ENCODE measurements around the gene KCNQ1.

Gene KCNQ1

GRCh38 chr11:2524446-2525165, 79.8 kb downstream of the KCNQ1 start:
- Histone ChIP-seq H3K9me3 (ENCODE audit: control insufficient read depth in 2 of 2, low read length in 2 of 2) (no peaks in the 10 kb centered on the region), H3K9ac (ENCODE audit: low read depth in 1 of 2, low read length in 2 of 2) (no peak overlapping the region), H3K36me3 (ENCODE audit: control insufficient read depth in 2 of 2, insufficient read depth in 2 of 2, low read length in 2 of 2) (no peaks in the 10 kb centered on the region), H3K4me1 (ENCODE audit: control insufficient read depth in 2 of 2, insufficient read depth in 2 of 2, low read length in 2 of 2) (peaks cover 26 to 37% of the 10 kb centered on the region in 2 donors), H3K27me3 (ENCODE audit: control insufficient read depth in 2 of 2, insufficient read depth in 2 of 2, low read length in 2 of 2) (no peaks in the 10 kb centered on the region), H3K4me3 (ENCODE audit: low read length in 2 of 2) (no peak overlapping the region), H3K27ac (ENCODE audit: low read depth in 2 of 2, low read length in 2 of 2) (no peak overlapping the region)

- no peak overlapping the region for H3K4me3 ChIP-seq (ENCODE audit: low read length in 2 of 2)
- peaks cover 0 to 2% of the 10 kb centered on the region in 2 donors for H3K36me3 ChIP-seq (ENCODE audit: control insufficient read depth in 2 of 2, insufficient read depth in 2 of 2, low read length in 2 of 2)
- H3K9ac ChIP-seq (ENCODE audit: low read depth in 1 of 2, low read length in 2 of 2), result no peak overlapping the region
- no peaks in the 10 kb centered on the region for H3K27me3 ChIP-seq (ENCODE audit: control insufficient read depth in 2 of 2, insufficient read depth in 2 of 2, low read length in 2 of 2)
- peaks cover 26 to 37% of the 10 kb centered on the region in 2 donors for H3K4me1 ChIP-seq (ENCODE audit: control insufficient read depth in 2 of 2, insufficient read depth in 2 of 2, low read length in 2 of 2)
- no peaks in the 10 kb centered on the region for H3K9me3 ChIP-seq (ENCODE audit: control insufficient read depth in 2 of 2, low read length in 2 of 2)
- peak overlapping the region in 1 of 2 donors; percentile 9 for H3K27ac ChIP-seq (ENCODE audit: low read depth in 2 of 2, low read length in 2 of 2)
Measured at GRCh38 chr11:2525166-2525861, 80.5 kb downstream of the KCNQ1 start.

GRCh38 chr11:2525941-2526807, 81.4 kb downstream of the KCNQ1 start:
- Histone ChIP-seq H3K9me3 (ENCODE audit: control insufficient read depth in 2 of 2, low read length in 2 of 2) (no peaks in the 10 kb centered on the region), H3K36me3 (ENCODE audit: control insufficient read depth in 2 of 2, insufficient read depth in 2 of 2, low read length in 2 of 2) (peaks cover 0 to 7% of the 10 kb centered on the region in 2 donors), H3K4me1 (ENCODE audit: control insufficient read depth in 2 of 2, insufficient read depth in 2 of 2, low read length in 2 of 2) (peaks cover 26 to 37% of the 10 kb centered on the region in 2 donors), H3K27me3 (ENCODE audit: control insufficient read depth in 2 of 2, insufficient read depth in 2 of 2, low read length in 2 of 2) (no peaks in the 10 kb centered on the region), H3K9ac (ENCODE audit: low read depth in 1 of 2, low read length in 2 of 2) (peak overlapping the region; percentile 58 to 65), H3K27ac (ENCODE audit: low read depth in 2 of 2, low read length in 2 of 2) (peak overlapping the region; percentile 74 to 81), H3K4me3 (ENCODE audit: low read length in 2 of 2) (no peak overlapping the region)

- peak overlapping the region; percentile 26 to 28 for H3K4me3 ChIP-seq (ENCODE audit: low read length in 2 of 2)
- peak overlapping the region; percentile 58 to 65 for H3K9ac ChIP-seq (ENCODE audit: low read depth in 1 of 2, low read length in 2 of 2)
- peaks cover 29 to 37% of the 10 kb centered on the region in 2 donors for H3K4me1 ChIP-seq (ENCODE audit: control insufficient read depth in 2 of 2, insufficient read depth in 2 of 2, low read length in 2 of 2)
Measured at GRCh38 chr11:2526808-2527381, 82.1 kb downstream of the KCNQ1 start.

GRCh38 chr11:2527621-2528291, 82.9 kb downstream of the KCNQ1 start:
- Histone ChIP-seq H3K4me1 (ENCODE audit: control insufficient read depth in 2 of 2, insufficient read depth in 2 of 2, low read length in 2 of 2) (peaks cover 29 to 37% of the 10 kb centered on the region in 2 donors), H3K4me3 (ENCODE audit: low read length in 2 of 2) (peak overlapping the region in 1 of 2 donors; percentile 28), H3K27ac (ENCODE audit: low read depth in 2 of 2, low read length in 2 of 2) (peak overlapping the region; percentile 74 to 81), H3K27me3 (ENCODE audit: control insufficient read depth in 2 of 2, insufficient read depth in 2 of 2, low read length in 2 of 2) (no peaks in the 10 kb centered on the region), H3K9me3 (ENCODE audit: control insufficient read depth in 2 of 2, low read length in 2 of 2) (no peaks in the 10 kb centered on the region), H3K9ac (ENCODE audit: low read depth in 1 of 2, low read length in 2 of 2) (peak overlapping the region in 1 of 2 donors; percentile 58), H3K36me3 (ENCODE audit: control insufficient read depth in 2 of 2, insufficient read depth in 2 of 2, low read length in 2 of 2) (peaks cover 0 to 7% of the 10 kb centered on the region in 2 donors)

More at GRCh38 chr11:2526808-2527381, 82.1 kb downstream of the KCNQ1 start:
- H3K36me3 ChIP-seq (ENCODE audit: control insufficient read depth in 2 of 2, insufficient read depth in 2 of 2, low read length in 2 of 2), result peaks cover 0 to 7% of the 10 kb centered on the region in 2 donors
- peak overlapping the region; percentile 74 to 81 for H3K27ac ChIP-seq (ENCODE audit: low read depth in 2 of 2, low read length in 2 of 2)
- no peaks in the 10 kb centered on the region for H3K27me3 ChIP-seq (ENCODE audit: control insufficient read depth in 2 of 2, insufficient read depth in 2 of 2, low read length in 2 of 2)
- no peaks in the 10 kb centered on the region for H3K9me3 ChIP-seq (ENCODE audit: control insufficient read depth in 2 of 2, low read length in 2 of 2)

GRCh38 chr11:2528301-2529050, 83.7 kb downstream of the KCNQ1 start:
- H3K36me3 ChIP-seq (ENCODE audit: control insufficient read depth in 2 of 2, insufficient read depth in 2 of 2, low read length in 2 of 2), result peaks cover 0 to 7% of the 10 kb centered on the region in 2 donors
- H3K27me3 ChIP-seq (ENCODE audit: control insufficient read depth in 2 of 2, insufficient read depth in 2 of 2, low read length in 2 of 2), result no peaks in the 10 kb centered on the region
- peak overlapping the region in 1 of 2 donors; percentile 14 for H3K9ac ChIP-seq (ENCODE audit: low read depth in 1 of 2, low read length in 2 of 2)
- no peak overlapping the region for H3K4me3 ChIP-seq (ENCODE audit: low read length in 2 of 2)
- no peak overlapping the region for H3K27ac ChIP-seq (ENCODE audit: low read depth in 2 of 2, low read length in 2 of 2)
- no peaks in the 10 kb centered on the region for H3K9me3 ChIP-seq (ENCODE audit: control insufficient read depth in 2 of 2, low read length in 2 of 2)
- peaks cover 35 to 37% of the 10 kb centered on the region in 2 donors for H3K4me1 ChIP-seq (ENCODE audit: control insufficient read depth in 2 of 2, insufficient read depth in 2 of 2, low read length in 2 of 2)

- H3K4me1 ChIP-seq (ENCODE audit: control insufficient read depth in 2 of 2, insufficient read depth in 2 of 2, low read length in 2 of 2), result peaks cover 37% of the 10 kb centered on the region in 2 donors
- H3K27ac ChIP-seq (ENCODE audit: low read depth in 2 of 2, low read length in 2 of 2), result no peak overlapping the region
- H3K9ac ChIP-seq (ENCODE audit: low read depth in 1 of 2, low read length in 2 of 2), result no peak overlapping the region
- H3K4me3 ChIP-seq (ENCODE audit: low read length in 2 of 2), result no peak overlapping the region
- no peaks in the 10 kb centered on the region for H3K27me3 ChIP-seq (ENCODE audit: control insufficient read depth in 2 of 2, insufficient read depth in 2 of 2, low read length in 2 of 2)
- H3K36me3 ChIP-seq (ENCODE audit: control insufficient read depth in 2 of 2, insufficient read depth in 2 of 2, low read length in 2 of 2), result peaks cover 0 to 7% of the 10 kb centered on the region in 2 donors
- H3K9me3 ChIP-seq (ENCODE audit: control insufficient read depth in 2 of 2, low read length in 2 of 2), result no peaks in the 10 kb centered on the region
Measured at GRCh38 chr11:2529173-2529572, 84.4 kb downstream of the KCNQ1 start.

- no peak overlapping the region for H3K4me3 ChIP-seq (ENCODE audit: low read length in 2 of 2)
- H3K27me3 ChIP-seq (ENCODE audit: control insufficient read depth in 2 of 2, insufficient read depth in 2 of 2, low read length in 2 of 2), result no peaks in the 10 kb centered on the region
- peaks cover 0 to 7% of the 10 kb centered on the region in 2 donors for H3K36me3 ChIP-seq (ENCODE audit: control insufficient read depth in 2 of 2, insufficient read depth in 2 of 2, low read length in 2 of 2)
- no peak overlapping the region for H3K27ac ChIP-seq (ENCODE audit: low read depth in 2 of 2, low read length in 2 of 2)
- no peaks in the 10 kb centered on the region for H3K9me3 ChIP-seq (ENCODE audit: control insufficient read depth in 2 of 2, low read length in 2 of 2)
- H3K9ac ChIP-seq (ENCODE audit: low read depth in 1 of 2, low read length in 2 of 2), result no peak overlapping the region
- H3K4me1 ChIP-seq (ENCODE audit: control insufficient read depth in 2 of 2, insufficient read depth in 2 of 2, low read length in 2 of 2), result peaks cover 37% of the 10 kb centered on the region in 2 donors
Measured at GRCh38 chr11:2529636-2530035, 84.8 kb downstream of the KCNQ1 start.

All from mucosa of rectum (tissue), 2 donors.